ENCODE results near the gene RNF213.

The RNF213 gene

GRCh38 chr17:80354336-80354735 is 93.7 kb downstream of the RNF213 start:
- DNase-seq = no peak

GRCh38 chr17:80356231-80356856 is 95.7 kb downstream of the RNF213 start:
- DNase-seq = no peak

DNA sequence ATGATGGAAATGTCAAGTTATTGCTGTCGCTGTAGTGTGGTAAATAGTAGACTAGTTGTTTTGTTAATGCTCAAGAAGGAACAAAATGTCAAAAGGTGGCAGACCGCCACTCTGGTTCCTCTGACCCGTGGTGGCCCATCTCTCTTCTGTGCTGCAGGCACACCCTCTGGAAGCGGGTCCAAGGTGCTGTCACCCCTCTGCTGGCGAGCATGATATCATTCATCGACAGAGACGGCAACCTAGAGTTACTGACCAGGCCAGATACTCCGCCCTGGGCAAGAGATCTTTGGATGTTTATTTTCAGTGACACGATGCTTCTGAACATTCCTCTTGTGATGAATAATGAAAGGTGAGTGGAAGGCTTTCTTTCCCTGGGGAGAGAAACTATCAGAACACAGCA is 97.5 kb downstream of the RNF213 start:
- no peak for DNase-seq

GRCh38 chr17:80358861-80359260 is 98.2 kb downstream of the RNF213 start:
- no peak for DNase-seq

DNA sequence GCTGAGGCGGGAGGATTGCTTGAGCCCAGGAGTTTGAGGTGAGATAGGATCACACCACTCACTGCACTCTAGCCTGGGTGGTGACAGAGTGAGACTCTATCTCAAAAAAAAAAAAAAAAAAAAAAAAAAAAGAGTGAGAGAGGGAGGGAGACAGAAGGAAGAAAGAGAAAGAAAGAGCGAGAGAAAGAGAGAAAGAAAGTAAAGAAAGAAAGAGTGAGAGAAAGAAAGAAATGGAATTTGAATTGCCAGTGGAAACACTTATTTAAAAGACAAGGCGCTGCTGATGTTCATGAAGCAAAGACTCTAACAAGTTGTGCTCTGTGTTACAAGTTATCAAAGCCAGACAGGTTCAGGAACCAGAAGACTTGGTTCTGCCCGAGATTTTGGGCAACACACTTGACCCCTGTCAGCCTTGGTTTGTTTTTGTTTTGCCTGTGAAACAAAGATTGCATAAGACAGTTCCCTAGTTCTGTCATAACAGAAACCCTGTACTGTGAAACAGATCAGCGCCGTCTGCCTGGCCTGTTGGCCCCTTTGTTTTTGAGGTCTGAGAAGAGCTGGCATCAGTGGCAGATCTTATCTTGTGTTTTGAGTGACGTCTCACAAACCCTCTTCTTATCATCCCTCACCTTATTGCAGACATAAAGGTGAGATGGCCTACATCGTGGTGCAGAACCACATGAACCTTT is 98.9 kb downstream of the RNF213 start:
- peak; percentile 51 for DNase-seq

- no peak for DNase-seq
Observed at GRCh38 chr17:80360396-80360795, 99.7 kb downstream of the RNF213 start.

- no peak for DNase-seq
Observed at GRCh38 chr17:80361495-80362220, 101.0 kb downstream of the RNF213 start.

- no peak for DNase-seq
Observed at GRCh38 chr17:80362428-80363119, 101.9 kb downstream of the RNF213 start.

GRCh38 chr17:80363120-80363515 is 102.5 kb downstream of the RNF213 start:
- DNase-seq = no peak

DNA sequence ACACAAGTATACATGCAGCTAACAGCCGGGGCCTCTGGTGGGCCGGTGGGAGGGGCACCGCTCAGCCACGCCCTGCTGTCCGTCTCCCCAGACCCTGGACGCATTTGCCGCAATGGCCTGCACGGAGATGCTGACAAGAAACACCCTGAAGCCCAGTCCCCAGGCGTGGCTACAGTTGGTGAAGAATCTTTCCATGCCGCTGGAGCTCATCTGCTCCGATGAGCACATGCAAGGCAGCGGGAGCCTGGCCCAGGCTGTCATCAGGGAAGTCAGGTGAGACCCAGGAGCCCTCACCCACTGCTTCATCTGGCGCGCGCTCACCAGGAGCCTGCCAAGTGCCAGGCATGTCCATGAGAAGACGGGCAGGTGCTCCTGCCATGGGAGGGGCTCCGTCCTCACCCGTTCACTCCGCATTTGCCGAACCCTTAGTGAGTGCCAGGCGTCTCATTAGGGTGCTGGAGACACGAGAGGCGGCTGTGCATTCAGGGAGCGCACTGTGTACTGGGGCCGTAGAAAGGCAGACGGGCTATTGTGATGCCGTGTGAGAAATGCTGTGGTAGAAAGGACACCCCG is 103.0 kb downstream of the RNF213 start:
- DNase-seq = no peak

DNA sequence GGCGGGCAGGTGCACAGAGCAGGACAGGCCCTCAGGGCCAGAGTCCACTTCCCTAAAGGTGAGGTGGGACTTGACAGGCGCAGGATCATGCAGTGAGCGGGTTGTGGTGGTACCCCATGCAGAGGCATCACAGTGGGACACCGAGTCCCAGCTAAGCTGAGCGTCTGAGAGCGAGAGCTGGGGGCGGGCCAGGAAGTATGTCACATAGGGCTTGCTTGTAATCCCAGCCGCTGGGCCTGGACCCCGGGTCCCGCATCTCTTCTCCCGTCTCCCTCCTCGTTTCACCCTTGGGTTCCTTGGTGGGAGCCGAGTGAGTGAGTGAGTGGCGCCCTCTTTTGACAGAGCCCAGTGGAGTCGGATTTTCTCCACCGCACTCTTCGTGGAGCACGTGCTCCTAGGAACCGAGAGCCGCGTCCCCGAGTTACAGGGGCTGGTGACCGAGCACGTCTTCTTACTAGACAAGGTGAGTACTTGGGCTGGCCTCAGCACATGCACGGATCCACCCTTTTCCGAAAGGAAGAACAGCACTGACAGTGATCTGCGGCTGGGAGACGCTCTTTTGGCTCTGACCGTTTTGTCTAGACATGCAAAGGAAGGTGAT is 103.5 kb downstream of the RNF213 start:
- no peak for DNase-seq

GRCh38 chr17:80365001-80365965 is 104.6 kb downstream of the RNF213 start:
- no peak for DNase-seq

GRCh38 chr17:80365983-80366382 is 105.3 kb downstream of the RNF213 start:
- no peak for DNase-seq

DNA sequence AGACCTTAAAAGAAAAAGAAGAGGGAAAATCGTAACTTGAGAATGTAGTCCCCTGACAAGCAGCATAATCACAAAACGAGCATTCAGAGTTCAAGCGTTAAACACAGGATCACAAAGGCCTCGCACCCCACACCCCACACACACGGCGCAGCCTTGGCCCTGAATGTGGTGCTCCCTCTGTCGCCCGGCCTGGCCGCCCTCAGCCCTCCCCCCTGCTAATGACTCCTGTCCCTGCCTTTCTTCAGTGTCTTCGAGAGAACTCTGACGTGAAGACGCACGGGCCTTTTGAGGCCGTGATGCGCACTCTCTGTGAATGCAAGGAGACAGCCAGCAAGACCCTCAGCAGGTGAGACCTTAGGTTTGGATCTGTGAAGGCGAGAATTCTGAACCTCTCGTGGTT is 106.9 kb downstream of the RNF213 start:
- DNase-seq = no peak

- DNase-seq = no peak
Observed at GRCh38 chr17:80371196-80371595, 110.5 kb downstream of the RNF213 start.

DNA sequence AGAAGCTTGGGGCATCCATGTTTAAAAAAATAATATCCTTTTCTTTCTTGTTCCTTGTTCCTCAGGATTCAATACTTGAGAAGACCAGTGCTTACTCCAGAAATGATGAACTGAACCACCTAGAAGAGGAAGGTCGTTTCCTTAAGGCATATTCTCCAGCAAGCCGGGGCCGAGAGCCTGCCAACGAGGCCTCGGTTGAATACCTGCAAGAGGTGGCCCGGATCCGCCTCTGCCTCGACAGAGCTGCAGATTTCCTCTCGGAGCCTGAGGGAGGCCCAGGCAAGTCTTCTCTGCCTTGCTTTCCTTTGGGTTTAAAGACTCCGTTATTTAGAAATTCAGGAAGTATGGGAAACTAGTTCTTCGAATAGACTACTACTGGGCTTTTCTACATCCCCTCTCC is 111.8 kb downstream of the RNF213 start:
- no peak for DNase-seq

GRCh38 chr17:80372922-80373570 is 112.4 kb downstream of the RNF213 start:
- no peak for DNase-seq

DNA sequence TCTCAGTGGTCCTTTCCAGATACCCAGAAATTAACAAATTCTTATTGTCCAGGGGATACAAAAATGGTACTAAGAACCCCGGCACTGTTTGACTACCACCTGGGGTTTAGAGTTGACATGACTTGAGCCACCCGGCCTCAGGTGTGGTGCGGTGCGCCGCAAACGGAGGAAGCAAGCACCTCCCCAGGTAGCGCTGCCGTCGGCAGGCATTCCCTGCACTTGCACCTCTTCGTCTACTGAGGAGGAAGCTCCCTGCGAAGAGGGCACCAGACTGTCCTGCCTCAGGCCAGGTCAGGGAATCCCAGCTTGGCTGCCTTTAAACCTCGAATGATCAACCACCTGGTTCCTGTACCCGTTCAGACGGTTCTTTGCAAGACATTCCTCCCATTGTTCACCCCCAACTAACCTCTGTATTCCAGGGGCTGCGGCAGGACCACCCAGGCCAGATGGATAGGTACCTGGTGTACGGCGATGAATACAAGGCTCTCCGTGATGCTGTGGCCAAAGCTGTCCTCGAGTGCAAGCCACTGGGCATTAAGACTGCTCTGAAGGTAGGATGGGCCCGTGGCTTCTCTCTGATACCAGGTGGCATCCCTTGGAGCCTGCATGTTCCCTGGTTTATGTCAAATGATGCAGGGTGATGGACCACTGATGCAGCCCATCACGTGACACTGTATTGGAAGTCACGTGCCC is 113.5 kb downstream of the RNF213 start:
- DNase-seq = no peak

DNA sequence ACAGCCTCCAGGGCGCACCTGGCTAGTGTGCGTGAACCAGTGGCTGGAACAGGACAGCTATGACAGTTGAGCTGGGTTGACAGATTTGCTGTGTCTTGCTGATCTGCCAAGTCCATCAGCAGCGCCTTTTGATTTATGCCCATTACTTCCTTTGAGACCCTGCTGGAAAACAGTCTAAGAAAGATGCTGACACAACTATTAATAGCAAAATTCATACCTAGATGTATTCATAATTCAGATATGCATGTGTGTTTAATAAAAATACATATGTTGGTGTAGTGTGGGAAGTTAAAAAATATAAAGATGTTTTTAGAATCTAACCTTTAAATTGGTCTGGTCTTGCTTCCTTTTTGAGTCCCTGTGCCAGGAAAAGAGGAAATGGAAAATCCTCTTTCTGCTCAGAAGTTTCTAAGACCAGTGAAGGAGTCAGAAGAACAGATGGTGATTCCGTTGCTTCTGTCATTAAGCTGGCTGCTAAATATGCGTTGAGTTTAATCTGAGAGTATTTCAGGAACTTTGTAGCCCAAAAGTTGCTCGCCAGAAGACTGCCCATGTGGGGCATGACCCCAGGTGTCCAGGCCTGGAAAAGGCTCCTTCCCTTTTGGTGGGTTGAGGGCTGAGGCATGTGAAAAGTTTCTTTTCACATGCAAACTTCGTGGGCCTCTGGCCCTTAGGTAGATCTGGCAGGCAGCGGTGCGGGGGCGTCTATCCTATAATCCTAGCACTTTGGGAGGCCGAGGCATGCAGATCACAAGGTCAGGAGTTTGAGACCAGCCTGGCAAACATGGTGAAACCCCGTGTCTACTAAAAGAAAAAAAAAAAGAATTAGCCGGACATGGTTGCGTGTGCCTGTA is 114.3 kb downstream of the RNF213 start:
- DNase-seq = no peak
